Activated CD8-positive, alpha-beta T cell treated with anti-CD3 and anti-CD28 coated beads for 36 hours (primary cell): Measurements from ENCODE around the gene SH2B2. TPM values are rescaled to one million over a fixed set of nuclear protein-coding genes. Genes with fewer than 3 reads are reported as not detected.

Experiments
- ATAC-seq: fragments of 200-7000 bp; cut with Tn5 transposase; one replicate; pipeline ENCODE4 v1.10.0; 2021; ENCODE audit warnings: mild to moderate bottlenecking, moderate library complexity
- CTCF ChIA-PET: fragments of 350-600 bp; sonication (Branson Sonifier 250); formaldehyde crosslinking; loops from one replicate; lab custom pipeline; 2021; ENCODE audit warnings: antibody characterized with exemption; lab: Charles Lee
- POLR2A ChIA-PET: fragments of 350-600 bp; sonication (Branson Sonifier 250); formaldehyde crosslinking; loops from one replicate; lab custom pipeline; 2021; ENCODE audit warnings: antibody characterized with exemption; lab: Charles Lee
- DNase-seq: peaks from one replicate; pipeline ENCODE4 v3.0.0-alpha.2; 2020
- H3K27ac Mint-ChIP-seq: one replicate; pipeline ENCODE4 v1.8.0; 2021; ENCODE audit warnings: mild to moderate bottlenecking, mixed read lengths
- H3K27me3 Mint-ChIP-seq: one replicate; pipeline ENCODE4 v1.8.0; 2021; ENCODE audit warnings: mixed read lengths
- H3K36me3 Mint-ChIP-seq: one replicate; pipeline ENCODE4 v1.8.0; 2021; ENCODE audit warnings: low read depth, mixed read lengths
- H3K4me1 Mint-ChIP-seq: one replicate; pipeline ENCODE4 v1.8.0; 2021; ENCODE audit warnings: low read depth, mixed read lengths
- H3K4me3 Mint-ChIP-seq: one replicate; pipeline ENCODE4 v1.8.0; 2021; ENCODE audit warnings: mild to moderate bottlenecking, moderate library complexity, mixed read lengths
- H3K9me3 Mint-ChIP-seq: one replicate; pipeline ENCODE4 v1.8.0; 2021; ENCODE audit warnings: mixed read lengths
- CTCF ChIP-seq: fragments of 200-600 bp; IDR thresholded peaks from one replicate; pipeline ENCODE4 v1.8.0; 2022; ENCODE audit warnings: antibody characterized with exemption, mild to moderate bottlenecking
- intact Hi-C: fragments of 100-400 bp; cut with micrococcal nuclease; formaldehyde crosslinking; loops from one replicate; pipeline ENCODE4 v1.10.0; 2022
- total RNA-seq, 2 experiments: library from RNA; stranded (reverse); gene quantifications; one replicate each; pipeline ENCODE4 v1.2.3, GENCODE V29; 2021

SH2B2 gene
- total RNA-seq, 2 experiments from 2014 or later = 5.0 to 7.1 TPM

DNA sequence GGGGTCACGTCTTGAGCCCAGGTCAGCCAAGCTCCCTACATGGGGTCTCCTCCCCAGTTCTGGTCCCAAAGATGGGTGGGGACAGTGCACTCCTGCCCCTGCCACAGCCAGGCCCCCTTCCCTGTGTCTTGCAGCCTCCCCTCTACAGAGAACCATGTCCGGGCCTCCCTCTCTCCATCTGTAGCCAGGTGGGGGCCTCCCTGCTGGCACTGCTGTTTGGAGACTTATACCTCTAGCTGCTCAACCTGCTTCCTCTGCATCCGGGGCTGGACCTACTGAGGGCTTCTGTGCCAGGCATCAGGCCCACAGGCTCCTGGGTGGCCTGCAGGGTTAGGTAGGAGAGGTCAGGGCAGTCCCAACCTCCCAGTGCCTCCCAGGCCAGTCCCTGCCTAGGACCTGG is 7.9 kb downstream of the SH2B2 start:
- intact Hi-C loops = no loop called here
- H3K36me3 Mint-ChIP-seq = no peaks in the 10 kb centered on the region
- no peaks in the 10 kb centered on the region for H3K9me3 Mint-ChIP-seq
- ATAC-seq (no peak), DNase-seq (no peak)
- TF ChIP-seq CTCF = no peak
- peaks cover 4% of the 10 kb centered on the region for H3K27me3 Mint-ChIP-seq
- POLR2A ChIA-PET = interaction anchor here (1.4 kb wide), 1 partner anchor 93 kb away, joined by 4 read pairs; no protein-coding TSS in a partner anchor
- CTCF ChIA-PET = interaction anchor here (0.6 kb wide), 1 partner anchor 830 kb away, joined by 4 read pairs; no protein-coding TSS in a partner anchor
- peaks cover 16% of the 10 kb centered on the region for H3K4me1 Mint-ChIP-seq
- H3K27ac Mint-ChIP-seq = no peak overlapping the region
- no peak overlapping the region for H3K4me3 Mint-ChIP-seq

DNA sequence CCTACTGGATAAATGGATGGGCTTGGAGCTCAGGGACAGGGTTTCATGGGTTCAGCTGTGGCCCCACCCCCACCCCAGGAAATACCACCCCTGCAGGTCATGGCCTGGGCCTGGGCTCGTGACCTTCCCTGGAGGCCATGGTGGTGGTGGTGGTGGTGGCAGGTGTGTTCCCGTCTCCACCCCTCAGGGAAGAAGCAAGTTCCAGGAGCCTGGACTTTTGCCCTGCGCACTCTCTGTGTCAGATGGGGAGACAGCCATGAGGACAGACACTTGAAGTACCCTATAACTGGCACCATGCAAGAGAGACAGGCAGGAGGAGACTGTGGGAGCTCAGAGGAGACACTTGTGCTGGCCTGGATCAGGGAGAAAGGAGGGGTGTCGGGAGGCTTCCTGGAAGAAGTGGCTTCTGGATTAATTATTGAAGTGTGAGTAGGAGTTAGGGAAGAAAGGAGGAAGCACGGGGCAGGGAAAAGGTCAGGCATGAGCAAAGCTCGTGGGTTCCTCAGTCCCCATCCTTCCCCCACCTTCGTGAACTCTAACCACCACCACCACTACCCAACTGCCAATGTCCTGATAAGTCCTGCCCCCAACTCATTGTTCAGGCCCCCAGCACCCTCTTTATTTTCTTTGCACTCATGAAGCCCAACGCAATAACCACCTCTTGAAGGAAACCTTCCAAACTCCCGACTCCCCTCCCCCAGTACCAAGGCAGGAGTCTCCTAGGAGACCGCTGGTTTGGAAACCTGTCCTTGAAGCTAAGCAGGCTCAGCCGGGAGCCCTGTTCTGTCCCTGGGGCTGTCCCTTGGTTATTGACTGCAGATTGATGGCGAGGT is 8.9 kb downstream of the SH2B2 start:
- POLR2A ChIA-PET = interaction anchor here (0.7 to 1.4 kb wide), 2 partner anchors 11 to 92 kb away, joined by 3 to 4 read pairs; no protein-coding TSS in a partner anchor
- CTCF ChIA-PET = no interaction called here

DNA sequence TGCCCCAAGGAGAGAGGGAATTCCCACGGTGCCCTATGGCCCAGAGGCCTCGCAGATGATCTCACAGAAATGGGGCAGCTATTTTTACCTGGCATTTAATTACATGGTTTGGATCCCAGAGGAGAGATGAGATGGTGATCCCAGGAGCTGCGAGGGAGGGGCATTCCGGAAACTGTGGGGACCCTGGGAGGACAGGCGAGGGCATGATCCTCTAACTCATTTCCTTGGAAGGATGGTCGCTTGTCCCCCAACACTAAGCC is 9.4 kb downstream of the SH2B2 start:
- intact Hi-C loops = no loop called here
- peaks cover 4% of the 10 kb centered on the region for H3K27me3 Mint-ChIP-seq
- ATAC-seq (no peak), DNase-seq (no peak)
- H3K4me1 Mint-ChIP-seq = peaks cover 14% of the 10 kb centered on the region
- POLR2A ChIA-PET = interaction anchor here (0.7 kb wide), 1 partner anchor 11 kb away, joined by 3 read pairs; no protein-coding TSS in a partner anchor
- no peaks in the 10 kb centered on the region for H3K9me3 Mint-ChIP-seq
- no peak for TF ChIP-seq CTCF
- no peak overlapping the region for H3K27ac Mint-ChIP-seq
- H3K4me3 Mint-ChIP-seq = no peak overlapping the region
- H3K36me3 Mint-ChIP-seq = no peaks in the 10 kb centered on the region
- CTCF ChIA-PET = no interaction called here

More for the DNA sequence above, 8.9 kb downstream of the SH2B2 start:
- ATAC-seq = no peak
- intact Hi-C loops = no loop called here
- no peak for DNase-seq
- no peaks in the 10 kb centered on the region for H3K36me3 Mint-ChIP-seq
- peaks cover 14% of the 10 kb centered on the region for H3K4me1 Mint-ChIP-seq
- no peak for TF ChIP-seq CTCF
- no peaks in the 10 kb centered on the region for H3K9me3 Mint-ChIP-seq
- H3K27ac Mint-ChIP-seq = no peak overlapping the region
- peaks cover 4% of the 10 kb centered on the region for H3K27me3 Mint-ChIP-seq
- no peak overlapping the region for H3K4me3 Mint-ChIP-seq

DNA sequence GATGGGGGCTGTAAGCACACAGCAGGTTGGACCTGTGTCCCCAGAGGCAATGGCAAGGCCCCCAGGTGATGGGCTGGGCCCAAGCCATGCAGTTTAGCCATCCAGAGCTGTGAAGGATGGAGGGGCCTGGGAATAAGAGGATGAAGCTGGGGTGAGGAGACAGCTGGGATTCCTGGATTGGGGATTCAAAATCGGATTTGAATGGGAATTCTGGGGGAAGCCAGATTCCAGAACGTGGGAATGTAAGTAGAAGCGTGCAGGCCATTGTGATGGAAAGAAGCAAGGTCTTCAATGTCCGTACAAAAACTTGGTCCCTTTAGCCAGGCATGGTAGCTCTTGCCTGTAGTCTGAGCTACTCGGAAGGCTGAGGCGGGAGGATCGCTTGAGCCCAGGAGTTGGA is 9.8 kb downstream of the SH2B2 start:
- DNase-seq = no peak
- no peak for TF ChIP-seq CTCF
- ATAC-seq = no peak
- intact Hi-C loops = no loop called here
- ChIA-PET CTCF (no interaction called here), POLR2A (no interaction called here)
- Mint-ChIP-seq H3K36me3 (no peaks in the 10 kb centered on the region), H3K4me3 (no peak overlapping the region), H3K27ac (no peak overlapping the region), H3K27me3 (peaks cover 4% of the 10 kb centered on the region), H3K9me3 (no peaks in the 10 kb centered on the region), H3K4me1 (peaks cover 10% of the 10 kb centered on the region)

DNA sequence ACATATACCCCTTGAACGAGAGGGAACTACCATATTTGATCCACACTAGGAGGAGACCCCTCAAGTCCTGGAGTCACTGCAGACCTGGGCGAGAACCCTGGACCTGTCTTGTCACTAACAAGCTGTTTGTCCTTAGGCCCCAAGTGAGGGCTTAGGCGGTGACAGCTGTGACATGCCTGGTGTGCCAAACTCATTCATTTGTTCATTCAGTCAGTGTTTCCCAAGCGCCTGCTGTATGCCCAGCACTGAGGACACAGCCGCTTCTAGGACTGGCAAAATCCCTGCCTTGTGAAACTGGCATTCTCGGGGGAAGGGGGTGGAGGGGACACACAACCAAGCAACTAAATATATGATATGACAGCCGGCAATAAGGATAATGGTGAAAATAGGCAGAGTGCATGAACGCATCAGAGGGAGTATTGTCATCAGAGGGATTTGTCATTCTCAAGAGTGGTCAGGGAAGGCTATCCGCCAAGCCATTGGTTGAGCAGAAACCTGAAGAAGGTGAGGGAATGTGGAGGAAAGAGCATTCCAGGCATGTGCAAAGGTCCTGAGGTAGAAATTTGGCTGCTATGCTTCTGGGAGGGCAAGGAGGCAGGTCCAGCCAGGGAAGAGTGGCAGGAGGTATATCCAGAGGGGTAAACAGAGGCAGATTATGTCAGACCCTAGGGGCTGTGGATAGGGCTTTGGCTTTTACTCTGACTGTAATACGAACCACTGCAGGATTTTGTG is 11.0 kb downstream of the SH2B2 start:
- POLR2A ChIA-PET = no interaction called here
- intact Hi-C loops = no loop called here
- DNase-seq (no peak), ATAC-seq (no peak)
- CTCF ChIA-PET = no interaction called here
- Mint-ChIP-seq H3K27me3 (peaks cover 2% of the 10 kb centered on the region), H3K9me3 (no peaks in the 10 kb centered on the region), H3K36me3 (no peaks in the 10 kb centered on the region), H3K4me3 (no peak overlapping the region), H3K4me1 (peaks cover 4% of the 10 kb centered on the region), H3K27ac (no peak overlapping the region)
- no peak for TF ChIP-seq CTCF
